Dedifferentiated amniotic fluid mesenchymal stem cell (primary cell): ENCODE results near the gene MACO1.
"Not testable (repeated sequence)": the region's sequence is repeated elsewhere in the genome, so short reads cannot be mapped to it uniquely, and the experiment has no call there.

Source experiments
- DNase-seq: peaks from one replicate; pipeline ENCODE4 v3.0.0-alpha.2; 2016; ENCODE audit errors: extremely low spot score

The MACO1 gene

DNA sequence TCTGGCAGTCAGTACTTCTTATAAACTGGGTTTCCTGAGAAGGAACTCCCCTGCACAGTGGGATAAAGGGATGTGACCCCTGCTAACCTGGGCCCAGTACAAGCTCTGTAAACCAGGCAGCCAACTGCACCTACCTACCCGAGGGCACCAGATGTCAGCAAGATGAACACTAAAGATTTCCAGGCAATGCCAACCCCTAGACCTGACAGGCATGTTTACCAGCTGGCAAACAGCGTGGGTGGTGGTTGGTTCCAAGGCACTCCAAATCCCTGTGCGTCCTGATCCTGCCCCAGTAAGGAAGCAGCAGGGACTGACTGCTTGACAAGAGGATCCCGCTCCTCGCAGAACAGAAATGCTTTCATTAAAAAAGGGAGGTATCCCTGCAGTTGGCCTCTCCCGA, 7.5 kb upstream of the MACO1 start:
- not testable (repeated sequence) for DNase-seq

GRCh38 chr1:25425098-25426085, 5.3 kb upstream of the MACO1 start:
- no peak for DNase-seq

- no peak for DNase-seq
Measured at GRCh38 chr1:25427696-25428095, 3.0 kb upstream of the MACO1 start.

DNA sequence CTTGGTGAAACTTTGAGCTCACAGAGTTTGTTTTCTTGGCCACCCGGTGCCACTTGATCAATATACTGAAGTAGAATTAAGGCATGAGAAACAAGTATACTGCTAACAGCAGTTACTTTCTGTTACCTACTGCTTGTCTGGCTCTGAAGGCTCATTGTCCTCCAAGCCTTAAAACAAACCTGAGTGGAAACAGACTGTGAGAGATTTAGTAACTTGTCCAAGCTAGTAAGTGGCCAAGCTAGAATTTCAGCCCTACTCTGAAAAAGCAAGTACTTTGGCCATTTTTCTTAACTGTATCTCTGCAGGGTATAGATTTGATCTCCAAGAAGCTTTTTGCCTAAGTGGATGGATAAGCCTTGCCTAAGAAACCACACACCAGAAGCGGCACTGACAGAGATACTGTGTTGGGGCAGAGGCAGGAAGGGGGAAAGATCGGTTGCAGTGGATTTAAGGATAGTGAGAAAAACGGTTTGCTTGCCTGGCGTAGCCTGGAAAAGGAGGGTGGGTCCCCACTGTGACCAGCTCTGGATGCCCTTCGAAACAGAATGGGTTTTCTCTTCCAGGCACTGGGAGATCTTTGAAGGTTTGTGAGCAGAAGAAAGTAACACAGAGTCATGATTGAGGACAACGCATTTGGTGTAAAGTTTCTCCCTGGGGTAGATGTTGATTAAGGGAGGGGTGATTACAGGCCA, 2.1 kb upstream of the MACO1 start:
- no peak for DNase-seq

DNA sequence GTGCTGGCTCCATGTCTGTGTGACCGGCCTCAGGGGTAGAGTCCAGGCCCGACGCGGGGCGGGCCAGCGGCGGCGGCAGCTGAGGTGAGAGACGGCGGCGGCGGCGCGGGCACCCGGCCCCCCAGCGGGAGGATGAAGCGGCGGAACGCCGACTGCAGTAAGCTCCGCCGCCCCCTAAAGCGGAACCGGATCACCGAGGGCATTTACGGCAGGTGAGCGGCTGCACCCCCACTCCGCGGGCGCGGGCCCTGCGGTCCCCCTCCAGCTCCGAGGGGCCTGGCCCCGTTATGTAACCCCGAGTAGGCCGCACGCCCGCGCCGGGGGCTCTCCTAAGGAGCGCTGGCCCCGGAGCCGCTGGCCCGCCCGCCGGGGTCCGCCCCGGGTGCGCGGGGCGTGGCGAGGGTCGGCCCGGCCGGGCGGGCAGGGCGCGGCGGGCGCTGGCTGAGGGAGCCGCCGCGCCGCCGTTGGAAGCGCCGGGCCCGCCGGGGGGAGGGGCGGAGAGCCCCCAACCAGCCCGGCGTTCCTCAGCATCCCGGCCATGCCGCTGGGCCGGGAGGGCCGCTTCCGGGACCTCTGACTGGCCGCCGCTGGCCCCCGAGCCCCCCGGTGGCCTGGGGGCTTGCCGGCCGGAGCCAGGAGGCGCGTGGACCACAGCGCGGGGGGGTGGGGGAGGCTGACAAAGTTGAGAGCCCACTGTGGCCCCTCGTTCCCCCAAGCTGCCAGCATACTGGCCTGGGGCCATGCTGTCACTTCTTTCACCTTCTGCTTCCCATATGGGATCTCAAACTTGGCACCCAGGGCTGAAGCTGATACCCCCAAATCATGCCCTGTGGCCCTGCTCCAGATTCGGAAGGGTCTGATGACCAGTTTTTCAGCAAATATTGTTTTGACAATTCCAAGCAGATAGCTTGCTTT, 527 bp downstream of the MACO1 start:
- DNase-seq = no peak

DNA sequence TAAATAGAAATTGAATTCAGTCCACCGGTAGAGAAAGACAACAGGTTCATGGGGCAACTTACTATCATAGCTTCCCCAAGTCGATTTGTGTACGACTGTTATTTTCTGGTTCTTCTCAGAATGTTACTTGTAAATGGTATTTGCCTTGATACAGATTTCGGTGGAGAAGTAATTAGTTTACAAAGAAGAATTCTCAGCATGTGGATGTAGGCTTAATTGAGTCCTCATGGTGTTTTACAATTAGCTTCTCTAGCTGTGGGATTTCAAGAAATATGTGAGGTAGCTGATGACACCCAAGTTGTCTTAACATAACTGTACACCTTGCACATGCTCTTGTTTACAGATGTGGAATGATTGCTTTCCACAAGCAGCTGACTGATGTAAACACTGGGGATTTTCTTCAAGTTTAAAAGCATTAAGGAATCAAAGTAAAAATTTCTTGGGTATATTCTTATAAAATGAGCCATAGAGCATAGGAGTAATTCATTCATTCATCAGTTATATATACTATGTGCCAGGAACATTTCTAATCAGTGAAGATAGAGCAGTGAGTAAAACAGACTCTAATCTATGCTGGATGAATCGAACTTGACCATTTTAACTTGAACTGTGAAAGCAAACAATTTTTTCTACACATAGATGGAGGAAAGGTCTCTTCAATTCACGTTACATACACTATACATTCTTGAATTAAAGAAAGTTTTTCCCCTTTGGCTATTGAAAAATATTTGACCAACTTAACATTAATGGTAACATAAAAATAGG, 1.4 kb downstream of the MACO1 start:
- no peak for DNase-seq

GRCh38 chr1:25432749-25433388, 2.2 kb downstream of the MACO1 start:
- no peak for DNase-seq

- no peak for DNase-seq
Measured at GRCh38 chr1:25433389-25434186, 2.9 kb downstream of the MACO1 start.

DNA sequence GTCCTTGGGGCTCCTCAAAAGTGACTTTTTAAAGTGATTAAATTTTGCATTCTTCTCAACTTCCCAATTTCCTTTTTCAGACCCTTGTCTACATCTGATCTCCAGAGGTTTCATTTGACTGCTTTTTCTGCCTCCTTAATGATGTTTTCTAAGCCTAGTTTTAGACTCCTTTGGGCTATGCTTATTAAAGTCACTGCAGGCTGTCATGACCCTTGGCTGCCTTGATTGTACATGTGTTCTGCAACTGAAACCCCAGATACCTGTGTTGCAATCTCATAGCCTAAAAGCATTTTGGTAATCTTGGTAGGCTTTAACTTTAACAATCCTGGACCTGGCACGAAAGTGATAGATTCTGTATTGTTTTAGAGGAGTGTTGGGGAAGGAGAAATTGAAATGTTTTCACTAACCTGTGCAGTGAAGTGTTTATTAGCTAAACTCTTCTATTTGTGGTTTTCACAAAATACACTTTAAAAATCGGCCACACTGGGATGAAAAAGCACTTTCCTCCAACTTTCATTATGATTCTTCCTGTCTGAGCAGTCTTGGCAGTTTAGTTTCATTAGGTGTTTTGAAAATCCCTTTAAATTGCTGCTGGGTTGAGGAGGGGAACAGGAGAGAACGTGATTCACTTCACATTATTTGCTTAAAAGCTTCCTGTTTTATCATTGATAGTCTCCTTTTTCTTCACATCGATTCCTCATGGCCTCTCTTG, 4.9 kb downstream of the MACO1 start:
- DNase-seq = no peak

- DNase-seq = no peak
Measured at GRCh38 chr1:25437672-25438071, 7.0 kb downstream of the MACO1 start.

DNA sequence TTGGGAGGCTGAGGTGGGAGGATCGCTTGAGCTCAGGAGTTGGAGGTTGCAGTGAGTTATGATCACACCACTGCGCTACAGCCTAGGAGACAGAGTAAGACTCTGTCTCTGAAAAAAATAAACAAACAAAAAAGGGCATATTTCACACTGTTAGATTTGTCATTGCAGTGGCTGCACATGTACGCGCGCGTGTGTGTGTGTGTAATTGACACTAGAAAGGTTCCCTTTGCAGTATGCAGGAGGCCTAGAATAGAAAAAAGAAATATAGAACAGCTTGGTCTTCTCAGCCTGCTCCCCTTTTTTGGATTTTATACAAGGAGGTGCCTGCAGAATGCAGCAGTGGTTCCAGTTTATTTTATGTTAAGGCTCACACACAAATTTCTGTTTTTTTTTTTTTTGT, 8.6 kb downstream of the MACO1 start:
- no peak for DNase-seq

- no peak for DNase-seq
Measured at GRCh38 chr1:25442178-25442577, 11.5 kb downstream of the MACO1 start.

DNA sequence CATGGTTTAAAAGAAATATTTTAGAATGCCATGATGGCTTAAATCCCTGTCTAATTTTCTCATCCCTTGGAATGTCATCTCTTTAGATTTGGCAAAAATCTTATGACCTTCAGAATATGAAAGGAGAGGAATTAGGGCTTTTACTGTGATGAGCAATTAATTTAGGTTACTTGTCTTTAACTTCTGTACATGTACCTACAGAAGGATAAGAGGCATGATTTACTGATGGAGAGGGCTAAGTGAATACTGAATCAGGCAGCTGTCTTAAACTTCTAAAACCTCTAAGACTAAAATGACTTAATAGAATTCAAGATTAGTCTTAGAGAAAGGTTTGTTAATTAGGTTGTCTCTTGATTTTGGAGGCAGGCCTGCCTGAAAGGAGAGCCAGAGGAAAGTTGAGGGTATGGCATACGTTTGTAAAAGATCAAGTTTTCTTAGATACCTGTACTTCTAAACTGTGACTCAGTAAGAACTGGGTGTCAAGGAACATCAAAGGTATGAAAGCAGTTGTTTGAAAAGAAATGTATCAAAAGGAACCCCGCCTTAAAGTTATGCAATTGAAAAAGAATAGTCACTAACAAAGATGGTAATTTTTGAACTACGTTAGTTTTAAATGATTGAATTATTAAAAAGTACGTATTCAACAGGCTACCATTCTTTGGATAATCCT, 12.5 kb downstream of the MACO1 start:
- DNase-seq = no peak

GRCh38 chr1:25444604-25445003, 13.9 kb downstream of the MACO1 start:
- DNase-seq = not testable (repeated sequence)

GRCh38 chr1:25445993-25446538, 15.4 kb downstream of the MACO1 start:
- DNase-seq = no peak

DNA sequence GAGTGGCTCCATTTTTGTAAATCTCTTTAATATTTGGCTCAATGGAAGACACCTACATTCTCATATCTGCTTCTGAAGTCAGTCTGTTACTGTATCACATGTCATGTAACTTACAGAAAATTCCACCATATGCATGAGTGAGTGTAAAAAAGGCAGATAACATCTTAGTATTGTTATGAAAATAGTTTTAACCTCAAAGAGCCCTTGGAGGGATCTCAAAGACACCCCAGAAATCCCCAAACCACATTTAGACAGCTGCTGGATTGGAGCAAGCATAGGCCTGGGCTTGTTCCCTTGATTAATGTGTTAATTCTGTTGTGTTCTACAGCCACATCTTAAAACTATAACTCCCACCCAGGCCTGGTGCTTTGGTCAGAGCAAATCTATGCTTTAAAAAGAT, 16.9 kb downstream of the MACO1 start:
- no peak for DNase-seq

GRCh38 chr1:25450891-25451290, 20.2 kb downstream of the MACO1 start:
- no peak for DNase-seq

- no peak for DNase-seq
Measured at GRCh38 chr1:25451908-25452307, 21.2 kb downstream of the MACO1 start.
